Measurements from ENCODE around the gene ANKRD6.

DNA sequence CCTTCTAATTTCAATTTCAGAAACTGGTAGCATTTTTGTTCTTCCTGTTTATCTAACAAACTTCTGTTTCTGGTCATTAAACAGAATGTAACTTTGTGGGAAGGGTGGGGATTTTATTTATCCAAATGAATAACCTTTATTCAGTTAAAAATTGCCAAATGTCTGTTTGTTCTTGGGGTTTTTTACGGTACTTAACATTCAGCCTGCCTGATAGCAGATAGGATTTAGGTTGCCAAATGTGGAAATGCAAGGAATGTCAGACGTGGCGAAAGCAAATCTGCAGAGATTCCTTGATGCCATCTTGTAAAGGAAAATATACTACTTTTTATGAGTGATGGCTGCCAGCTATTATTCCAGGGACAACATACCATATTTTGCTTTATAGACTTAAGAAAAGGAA is 109.9 kb downstream of the ANKRD6 start:
- no peak for TF ChIP-seq EZH2phosphoT487 (IDR thresholded peaks at IDR 0.05; ENCODE audit: borderline replicate concordance, low read length)
- TF ChIP-seq, protein P1, sequence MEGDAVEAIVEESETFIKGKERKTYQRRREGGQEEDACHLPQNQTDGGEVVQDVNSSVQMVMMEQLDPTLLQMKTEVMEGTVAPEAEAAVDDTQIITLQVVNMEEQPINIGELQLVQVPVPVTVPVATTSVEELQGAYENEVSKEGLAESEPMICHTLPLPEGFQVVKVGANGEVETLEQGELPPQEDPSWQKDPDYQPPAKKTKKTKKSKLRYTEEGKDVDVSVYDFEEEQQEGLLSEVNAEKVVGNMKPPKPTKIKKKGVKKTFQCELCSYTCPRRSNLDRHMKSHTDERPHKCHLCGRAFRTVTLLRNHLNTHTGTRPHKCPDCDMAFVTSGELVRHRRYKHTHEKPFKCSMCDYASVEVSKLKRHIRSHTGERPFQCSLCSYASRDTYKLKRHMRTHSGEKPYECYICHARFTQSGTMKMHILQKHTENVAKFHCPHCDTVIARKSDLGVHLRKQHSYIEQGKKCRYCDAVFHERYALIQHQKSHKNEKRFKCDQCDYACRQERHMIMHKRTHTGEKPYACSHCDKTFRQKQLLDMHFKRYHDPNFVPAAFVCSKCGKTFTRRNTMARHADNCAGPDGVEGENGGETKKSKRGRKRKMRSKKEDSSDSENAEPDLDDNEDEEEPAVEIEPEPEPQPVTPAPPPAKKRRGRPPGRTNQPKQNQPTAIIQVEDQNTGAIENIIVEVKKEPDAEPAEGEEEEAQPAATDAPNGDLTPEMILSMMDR (conservative IDR thresholded peaks at IDR 0.05; ENCODE audit: low read depth, low read length): no peak

Data from PC-3 (cell line).